ENCODE measurements around the gene TMEFF1.

DNA sequence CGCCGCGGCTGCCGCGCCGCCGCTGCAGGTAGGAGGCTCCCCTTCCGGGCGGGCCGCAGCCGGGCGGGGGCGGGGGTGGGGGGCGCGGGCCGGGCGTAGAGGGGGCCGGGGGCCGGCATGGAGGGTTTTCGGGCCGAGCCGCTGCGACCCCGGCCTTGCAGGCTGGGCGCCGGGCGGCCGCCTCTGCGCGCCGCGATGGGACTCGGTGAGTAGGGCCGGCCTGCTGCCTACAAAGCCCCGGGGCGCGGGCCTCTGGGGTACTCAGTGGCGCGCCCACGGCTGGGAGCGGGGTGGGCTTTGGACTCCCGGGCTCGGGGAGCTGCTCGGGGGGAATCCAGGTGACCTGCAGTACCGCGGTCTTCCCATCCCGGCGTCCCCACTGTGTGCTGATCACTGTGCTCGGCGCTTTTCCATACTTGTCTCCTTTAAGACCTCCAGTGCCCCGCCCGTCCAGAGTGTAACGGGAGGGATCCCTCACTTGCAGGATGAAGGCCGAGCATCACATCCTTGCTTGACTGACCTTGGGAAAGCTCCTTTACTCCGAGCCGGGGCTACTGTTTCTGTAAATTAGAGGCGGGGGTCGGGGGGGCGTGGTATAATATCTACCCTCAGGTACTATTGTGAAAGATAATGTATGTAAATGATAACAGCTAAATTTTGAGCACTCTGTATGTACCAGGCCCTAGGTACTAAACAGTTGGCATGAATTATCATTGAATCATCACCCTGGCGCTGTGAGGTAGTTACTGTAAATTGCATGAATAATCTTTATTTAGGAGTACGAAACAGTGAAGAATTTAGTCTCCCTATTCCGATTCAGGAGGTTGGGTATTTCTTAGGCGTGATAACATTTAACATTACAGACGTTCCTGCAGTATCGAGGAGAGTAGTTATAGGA is 45.3 kb upstream of the TMEFF1 start:
- TF ChIP-seq, protein P1, sequence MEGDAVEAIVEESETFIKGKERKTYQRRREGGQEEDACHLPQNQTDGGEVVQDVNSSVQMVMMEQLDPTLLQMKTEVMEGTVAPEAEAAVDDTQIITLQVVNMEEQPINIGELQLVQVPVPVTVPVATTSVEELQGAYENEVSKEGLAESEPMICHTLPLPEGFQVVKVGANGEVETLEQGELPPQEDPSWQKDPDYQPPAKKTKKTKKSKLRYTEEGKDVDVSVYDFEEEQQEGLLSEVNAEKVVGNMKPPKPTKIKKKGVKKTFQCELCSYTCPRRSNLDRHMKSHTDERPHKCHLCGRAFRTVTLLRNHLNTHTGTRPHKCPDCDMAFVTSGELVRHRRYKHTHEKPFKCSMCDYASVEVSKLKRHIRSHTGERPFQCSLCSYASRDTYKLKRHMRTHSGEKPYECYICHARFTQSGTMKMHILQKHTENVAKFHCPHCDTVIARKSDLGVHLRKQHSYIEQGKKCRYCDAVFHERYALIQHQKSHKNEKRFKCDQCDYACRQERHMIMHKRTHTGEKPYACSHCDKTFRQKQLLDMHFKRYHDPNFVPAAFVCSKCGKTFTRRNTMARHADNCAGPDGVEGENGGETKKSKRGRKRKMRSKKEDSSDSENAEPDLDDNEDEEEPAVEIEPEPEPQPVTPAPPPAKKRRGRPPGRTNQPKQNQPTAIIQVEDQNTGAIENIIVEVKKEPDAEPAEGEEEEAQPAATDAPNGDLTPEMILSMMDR (IDR thresholded peaks at IDR 0.05), result no peak
- no peak for TF ChIP-seq POLR2A (IDR thresholded peaks at IDR 0.05)

Measured in thyroid gland (tissue), 4 donors.